ENCODE results near the gene WDR74. TPM values are rescaled to one million over a fixed set of nuclear protein-coding genes. Genes with fewer than 3 reads are reported as not detected.

The WDR74 gene
- polyA plus RNA-seq (2011; rRNA removed): 47.6 and 52.9 TPM in 2 replicates
- polyA plus RNA-seq (2012; cell fraction: cytosol; rRNA removed): 130 and 135 TPM in 2 replicates
- polyA plus RNA-seq (2012; cell fraction: nucleus; rRNA removed): 216 and 240 TPM in 2 replicates
- polyA plus RNA-seq (2017; fragmentation: RNase III; extraction: RNeasy Plus Mini Kit Qiagen cat#74134 plus additional on column Dnase treatment): 88.9 to 100 TPM (median 90.6 TPM) in 3 replicates
- polyA minus RNA-seq (2011; rRNA and poly(A)+ RNA removed): 79.9 and 130 TPM in 2 replicates

GRCh38 chr11:62839050-62839945, at the start of gene WDR74:
Gene WDR74 (minus strand): TSS chr11:62839590. CDS start chr11:62839570, 20 bp downstream.
- WGBS (ENCODE audit: missing lambda C conversion rate): under 1% methylated on average over 32 of the region's 62 CpGs
- DNase-seq (ENCODE audit: low read depth in 1 of 2, low spot score in 1 of 2) (peak; percentile 84 to 94), FAIRE-seq (no peak), ATAC-seq (peak; percentile 66 to 67)
- CTCF ChIA-PET: interaction anchor here (0.9 kb wide), 1 partner anchor 53 kb away, joined by 7 read pairs; no protein-coding TSS in a partner anchor
- peaks cover 16% of the 10 kb centered on the region for H3K4me1 ChIP-seq
- peak within 1 kb of the TSS; percentile 89 for H3K4me3 ChIP-seq
- H3K4me2 ChIP-seq: peak within 1 kb of the TSS; percentile 70
- POLR2A ChIA-PET: interaction anchor here (0.6 to 3.4 kb wide), 13 partner anchors 7 to 1432 kb away, joined by 3 to 159 read pairs (median 20); partner anchors contain the start of genes HNRNPUL2, SLC3A2, STX5 and TEX54
- TF ChIP-seq BCL3 (IDR thresholded peaks at IDR 0.05) (peak; percentile 67; the same call in 2 of the 3 replicates), EP300 (IDR thresholded peaks at IDR 0.05) (no peak), MAX (IDR thresholded peaks at IDR 0.05) (peak; percentile 99), FOSB (CRISPR knock-in tag; IDR thresholded peaks at IDR 0.05) (0 out of 2 replicates have a peak, but pooled peaks have one; percentile 16), JUNB (IDR thresholded peaks at IDR 0.05) (no peak), ATOH8 (CRISPR knock-in tag; IDR thresholded peaks at IDR 0.05; ENCODE audit: low read depth) (0 out of 2 replicates have a peak, but pooled peaks have one; percentile 18), CBX2 (IDR thresholded peaks at IDR 0.05; ENCODE audit: borderline replicate concordance, low read depth) (no peak), KDM5A (IDR thresholded peaks at IDR 0.05) (peak; percentile 98), TFCP2L1 (CRISPR knock-in tag; IDR thresholded peaks at IDR 0.05) (peak; percentile 74; the same call in 1 of the 2 replicates), CEBPB (IDR thresholded peaks at IDR 0.05) (peak in 1 of 2 experiments; percentile 45; a peak in 2 of 4 replicates), EHMT2 (IDR thresholded peaks at IDR 0.05; ENCODE audit: low read depth) (no peak), PHF8 (IDR thresholded peaks at IDR 0.05; ENCODE audit: borderline replicate concordance, low read depth) (peak; percentile 69; the same call in 1 of the 2 replicates), POLR2A (IDR thresholded peaks at IDR 0.05; ENCODE audit: low read length) (peak; percentile 97), MYC (IDR thresholded peaks at IDR 0.05; ENCODE audit: borderline replicate concordance, low read length) (peak; percentile 98), FOSL2 (IDR thresholded peaks at IDR 0.05) (no peak), FOSL2 (CRISPR knock-in tag; IDR thresholded peaks at IDR 0.05) (peak; percentile 52), GATA3 (IDR thresholded peaks at IDR 0.05; ENCODE audit: borderline replicate concordance) (0 out of 2 replicates have a peak, but pooled peaks have one; percentile 12), HDAC2 (IDR thresholded peaks at IDR 0.05) (peak; percentile 92), HOXA7 (CRISPR knock-in tag; IDR thresholded peaks at IDR 0.05) (0 out of 2 replicates have a peak, but pooled peaks have one; percentile 9), JUN (IDR thresholded peaks at IDR 0.05) (peak; percentile 59 to 87; a peak in 4 of 5 replicates)
- H3K9me3 ChIP-seq: no peaks in the 10 kb centered on the region
- peak within 1 kb of the TSS; percentile 94 to 99 for H3K27ac ChIP-seq

- TF ChIP-seq CHD4 (IDR thresholded peaks at IDR 0.05; ENCODE audit: borderline replicate concordance): no peak
- no peak for TF ChIP-seq HDAC2 (IDR thresholded peaks at IDR 0.05)
- no peak; the same call in 1 of the 2 replicates for TF ChIP-seq POLR2AphosphoS2 (conservative IDR thresholded peaks at IDR 0.05; ENCODE audit: low read length)
- no peak for TF ChIP-seq JUNB (IDR thresholded peaks at IDR 0.05)
- TF ChIP-seq BHLHE40 (IDR thresholded peaks at IDR 0.05; ENCODE audit: low read depth, low read length): no peak
- no peak for TF ChIP-seq BCL3 (IDR thresholded peaks at IDR 0.05)
- no peak for TF ChIP-seq HEYL (CRISPR knock-in tag; IDR thresholded peaks at IDR 0.05)
- no peak for TF ChIP-seq HOXB5 (CRISPR knock-in tag; IDR thresholded peaks at IDR 0.05)
- TF ChIP-seq SREBF2 (IDR thresholded peaks at IDR 0.05): no peak
- no peak for TF ChIP-seq ZFP36 (IDR thresholded peaks at IDR 0.05; ENCODE audit: borderline replicate concordance, partially characterized antibody)
- TF ChIP-seq CTCF (IDR thresholded peaks at IDR 0.05): no peak
- ATAC-seq: peak in 1 of 2 experiments; percentile 1; a peak in 1 of 6 replicates
- Histone ChIP-seq H3K4me1 (peaks cover 60% of the 10 kb centered on the region), H3K27ac (peak overlapping the region in 1 of 2 experiments; percentile 40; a peak in 2 of 6 replicates), H3K9me3 (no peaks in the 10 kb centered on the region), H3K4me2 (peak overlapping the region; percentile 95), H3K4me3 (no peak overlapping the region)
- ChIA-PET POLR2A (interaction anchor here (1.0 to 1.7 kb wide), 4 partner anchors 8 to 48 kb away, joined by 3 to 16 read pairs (median 4); partner anchors contain the start of gene SLC3A2), CTCF (interaction anchor here (1.0 to 1.7 kb wide), 3 partner anchors 8 to 17 kb away, joined by 3 to 8 read pairs (median 7); partner anchors contain the start of gene SLC3A2)
- no peak for FAIRE-seq
- WGBS (ENCODE audit: missing lambda C conversion rate): 88% methylated on average over 2 of the region's 2 CpGs
- no peak for DNase-seq (ENCODE audit: low read depth in 1 of 2, low spot score in 1 of 2)
Measured at GRCh38 chr11:62889126-62889483, 49.7 kb upstream of the WDR74 start.
